HL-60/S4 treated with retinoic acid at 250 ng/mL for 4 days and 3 days (cell line): ENCODE measurements around the gene DNPEP.
"Not testable (repeated sequence)": the region's sequence is repeated elsewhere in the genome, so short reads cannot be mapped to it uniquely, and the experiment has no call there.

Experiments used
- in situ Hi-C: fragments of 300-500 bp; cut with MboI; formaldehyde crosslinking; loops from 2 replicates; pipeline ENCODE4 v1.7.0; 2022; ENCODE audit warnings: low sequenced_read_pairs

Gene DNPEP

DNA sequence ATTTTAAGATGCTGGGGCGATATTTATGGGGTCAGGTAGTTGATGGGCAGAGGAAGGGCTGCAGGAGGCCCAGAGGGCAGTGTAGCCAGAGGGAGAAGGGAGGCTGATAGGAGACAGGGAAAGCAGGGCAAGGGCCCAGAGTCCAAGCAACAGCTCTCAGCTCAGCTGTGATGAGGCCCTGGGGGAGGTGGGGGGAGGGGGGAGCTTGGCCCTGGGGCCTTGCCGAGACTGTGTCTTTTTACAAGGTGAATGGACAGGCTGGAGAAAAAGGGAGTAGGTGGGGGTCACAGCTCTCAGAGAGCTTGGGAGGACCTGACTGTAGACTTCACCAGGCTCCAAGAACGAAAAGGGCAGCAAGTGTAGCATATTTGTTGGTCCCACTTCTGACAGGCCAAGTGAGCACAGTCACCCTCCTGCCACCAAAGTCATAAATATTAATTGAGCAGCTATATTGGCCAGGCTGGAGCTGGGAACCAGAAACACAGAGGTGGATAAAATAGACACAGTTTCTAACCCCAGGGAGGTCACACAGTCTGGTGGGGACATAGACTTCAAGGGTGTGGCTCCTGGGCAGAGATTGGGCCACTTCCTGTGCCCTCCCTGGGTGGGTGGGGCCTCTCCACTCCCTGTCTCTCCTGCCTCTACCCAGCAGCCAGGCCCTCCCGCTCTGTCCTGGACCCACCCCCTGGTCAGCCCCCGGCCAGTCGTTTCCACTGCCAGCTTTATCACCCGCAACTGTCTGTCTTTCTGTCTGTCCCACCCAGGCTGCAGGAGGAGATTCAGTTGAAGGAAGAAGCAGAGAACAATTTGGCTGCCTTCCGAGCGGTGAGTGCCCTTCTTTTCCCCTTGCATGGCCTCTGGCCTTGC is 31.9 kb upstream of the DNPEP start:
- in situ Hi-C loops, result no loop called here

DNA sequence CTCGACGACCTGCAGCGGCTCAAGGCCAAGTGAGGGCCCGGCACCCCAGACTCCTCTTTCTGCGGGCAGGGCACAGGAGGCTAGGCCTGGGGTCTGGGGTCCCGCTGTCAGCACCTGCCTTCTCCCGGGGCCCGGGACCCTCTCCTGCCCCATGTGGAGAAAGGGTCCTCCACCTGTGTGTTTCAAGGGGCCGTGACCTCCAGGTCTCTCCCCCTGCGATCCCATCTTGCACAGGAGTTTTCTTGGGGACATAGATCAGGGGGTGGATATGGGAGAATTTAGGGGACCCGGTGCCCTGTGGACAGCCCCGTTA is 31.3 kb upstream of the DNPEP start:
- in situ Hi-C loops, result no loop called here

DNA sequence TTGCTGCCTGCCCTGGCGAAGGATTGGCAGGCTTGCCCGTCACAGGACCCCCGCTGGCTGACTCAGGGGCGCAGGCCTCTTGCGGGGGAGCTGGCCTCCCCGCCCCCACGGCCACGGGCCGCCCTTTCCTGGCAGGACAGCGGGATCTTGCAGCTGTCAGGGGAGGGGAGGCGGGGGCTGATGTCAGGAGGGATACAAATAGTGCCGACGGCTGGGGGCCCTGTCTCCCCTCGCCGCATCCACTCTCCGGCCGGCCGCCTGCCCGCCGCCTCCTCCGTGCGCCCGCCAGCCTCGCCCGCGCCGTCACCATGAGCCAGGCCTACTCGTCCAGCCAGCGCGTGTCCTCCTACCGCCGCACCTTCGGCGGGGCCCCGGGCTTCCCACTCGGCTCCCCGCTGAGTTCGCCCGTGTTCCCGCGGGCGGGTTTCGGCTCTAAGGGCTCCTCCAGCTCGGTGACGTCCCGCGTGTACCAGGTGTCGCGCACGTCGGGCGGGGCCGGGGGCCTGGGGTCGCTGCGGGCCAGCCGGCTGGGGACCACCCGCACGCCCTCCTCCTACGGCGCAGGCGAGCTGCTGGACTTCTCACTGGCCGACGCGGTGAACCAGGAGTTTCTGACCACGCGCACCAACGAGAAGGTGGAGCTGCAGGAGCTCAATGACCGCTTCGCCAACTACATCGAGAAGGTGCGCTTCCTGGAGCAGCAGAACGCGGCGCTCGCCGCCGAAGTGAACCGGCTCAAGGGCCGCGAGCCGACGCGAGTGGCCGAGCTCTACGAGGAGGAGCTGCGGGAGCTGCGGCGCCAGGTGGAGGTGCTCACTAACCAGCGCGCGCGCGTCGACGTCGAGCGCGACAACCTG is 30.7 kb upstream of the DNPEP start, which contains the start of gene DES:
Gene DES (plus strand): TSS at position 223 of the 857 bp plus-strand sequence. CDS start 86 bp downstream, at position 309.
- in situ Hi-C loops, result no loop called here

DNA sequence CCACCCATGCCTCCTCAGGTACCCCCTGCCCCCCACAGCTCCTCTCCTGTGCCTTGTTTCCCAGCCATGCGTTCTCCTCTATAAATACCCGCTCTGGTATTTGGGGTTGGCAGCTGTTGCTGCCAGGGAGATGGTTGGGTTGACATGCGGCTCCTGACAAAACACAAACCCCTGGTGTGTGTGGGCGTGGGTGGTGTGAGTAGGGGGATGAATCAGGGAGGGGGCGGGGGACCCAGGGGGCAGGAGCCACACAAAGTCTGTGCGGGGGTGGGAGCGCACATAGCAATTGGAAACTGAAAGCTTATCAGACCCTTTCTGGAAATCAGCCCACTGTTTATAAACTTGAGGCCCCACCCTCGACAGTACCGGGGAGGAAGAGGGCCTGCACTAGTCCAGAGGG is 29.7 kb upstream of the DNPEP start:
- in situ Hi-C loops, result no loop called here

DNA sequence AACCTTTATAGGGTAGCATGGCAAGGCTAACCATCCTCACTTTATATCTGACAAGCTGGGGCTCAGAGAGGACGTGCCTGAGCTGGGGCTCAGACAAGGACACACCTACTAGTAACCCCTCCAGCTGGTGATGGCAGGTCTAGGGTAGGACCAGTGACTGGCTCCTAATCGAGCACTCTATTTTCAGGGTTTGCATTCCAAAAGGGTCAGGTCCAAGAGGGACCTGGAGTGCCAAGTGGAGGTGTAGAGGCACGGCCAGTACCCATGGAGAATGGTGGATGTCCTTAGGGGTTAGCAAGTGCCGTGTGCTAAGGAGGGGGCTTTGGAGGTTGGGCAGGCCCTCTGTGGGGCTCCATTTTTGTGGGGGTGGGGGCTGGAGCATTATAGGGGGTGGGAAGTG is 29.2 kb upstream of the DNPEP start:
- in situ Hi-C loops, result no loop called here

DNA sequence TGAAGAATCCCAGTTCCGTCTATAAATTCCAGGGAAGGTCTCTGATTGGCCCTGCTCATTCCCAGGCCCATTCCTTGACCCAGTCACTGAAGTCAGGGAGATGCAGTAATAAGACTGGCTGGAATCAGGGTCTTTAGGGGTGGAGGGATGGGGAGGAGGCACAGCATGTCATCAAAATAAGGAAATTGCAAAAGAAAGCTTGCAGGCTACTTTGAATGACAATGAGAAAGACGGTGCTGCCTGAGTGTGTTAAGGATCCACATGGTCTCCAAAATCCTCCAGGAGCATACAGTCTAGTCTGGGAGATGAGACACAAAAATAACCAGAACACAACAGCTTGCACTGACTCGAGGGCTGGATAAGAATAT is 28.5 kb upstream of the DNPEP start:
- in situ Hi-C loops, result no loop called here

DNA sequence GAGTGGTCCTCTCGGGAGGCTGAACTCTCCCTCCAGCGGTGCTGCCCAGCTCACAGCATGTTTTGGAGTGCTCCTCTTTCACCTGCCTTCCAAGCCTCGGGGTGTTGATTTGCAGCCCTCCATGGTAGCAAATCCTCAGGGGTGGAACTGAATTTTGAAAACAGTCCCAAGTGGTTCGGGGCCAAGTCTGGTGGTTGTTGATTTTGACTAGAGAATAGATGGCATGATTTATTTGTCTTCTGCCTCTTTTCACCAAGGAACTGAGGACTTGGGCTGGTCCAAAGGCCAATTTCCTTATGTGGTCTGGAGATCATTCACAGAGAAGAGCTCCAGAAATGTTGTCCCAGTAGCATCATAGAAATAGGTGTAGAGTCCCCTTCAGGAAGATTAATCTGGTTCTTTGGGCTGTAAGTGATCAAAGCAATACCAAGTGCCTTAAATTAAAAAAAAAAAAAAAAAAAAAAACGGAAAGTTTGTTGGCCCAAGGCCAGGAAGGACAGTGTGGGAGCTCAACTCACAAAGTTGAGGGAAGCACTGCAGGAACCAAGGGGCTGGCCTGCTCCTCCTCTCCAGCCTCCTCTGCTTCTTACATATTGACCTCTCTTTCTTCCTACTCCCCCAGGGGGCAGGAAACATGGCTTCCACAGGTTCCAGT is 28.0 kb upstream of the DNPEP start:
- in situ Hi-C loops, result no loop called here

DNA sequence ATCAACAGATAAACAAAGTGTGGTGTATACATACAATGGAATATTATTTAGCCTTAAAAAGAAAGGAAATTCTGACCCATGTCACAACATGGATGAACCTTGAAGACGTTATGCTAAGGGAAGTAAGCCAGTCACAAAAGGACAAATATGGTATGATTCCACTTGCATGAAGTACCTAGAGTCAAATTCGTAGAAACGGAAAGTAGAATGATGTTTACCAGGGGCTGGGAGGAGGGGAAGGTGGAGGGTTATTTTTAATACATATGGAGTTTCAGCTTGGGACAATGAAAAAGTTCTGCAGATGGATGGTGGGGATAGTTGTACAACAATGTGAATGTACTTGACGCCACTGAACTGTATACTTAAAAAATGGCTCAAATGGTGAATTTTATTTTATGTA is 27.1 kb upstream of the DNPEP start:
- in situ Hi-C loops, result no loop called here

DNA sequence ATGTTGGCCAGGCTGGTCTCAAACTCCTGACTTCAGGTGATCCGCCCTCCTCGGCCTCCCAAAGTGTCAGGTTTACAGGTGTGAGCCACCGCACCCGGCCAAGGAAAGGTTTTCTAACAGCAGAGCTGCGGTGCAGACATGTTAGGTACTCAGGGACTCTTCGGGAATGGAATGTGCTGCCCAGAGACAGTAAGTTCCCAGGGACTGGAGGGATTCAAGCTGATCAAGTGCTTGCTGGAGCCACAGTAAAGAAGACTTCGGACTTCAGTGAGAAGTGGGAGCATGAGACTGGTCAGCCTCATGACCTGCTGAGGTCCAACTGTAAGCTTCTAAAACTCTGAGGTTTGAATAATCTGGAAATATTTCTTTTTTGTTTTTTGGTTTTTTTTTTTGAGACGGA is 22.7 kb upstream of the DNPEP start:
- in situ Hi-C loops, result no loop called here

DNA sequence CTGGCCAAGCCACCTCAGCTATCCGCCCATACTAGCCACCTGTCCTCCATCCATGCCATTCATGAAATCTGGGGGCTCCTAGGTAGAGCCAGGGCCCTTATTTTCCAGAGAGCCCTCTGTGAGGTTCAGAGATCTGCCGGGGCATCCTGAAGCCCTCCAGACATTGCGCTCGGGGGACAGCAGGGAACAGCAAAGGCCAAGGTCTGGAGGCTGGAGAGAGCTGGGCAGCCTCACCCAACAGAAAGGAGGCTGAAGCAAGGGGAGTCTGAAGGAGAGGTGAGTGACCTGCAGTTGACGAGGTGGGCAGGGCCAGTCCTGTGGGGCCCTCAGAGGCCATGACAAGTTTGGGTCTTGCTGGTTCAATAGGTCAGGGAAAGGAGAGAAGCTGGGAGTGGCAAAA is 21.9 kb upstream of the DNPEP start:
- in situ Hi-C loops, result no loop called here

DNA sequence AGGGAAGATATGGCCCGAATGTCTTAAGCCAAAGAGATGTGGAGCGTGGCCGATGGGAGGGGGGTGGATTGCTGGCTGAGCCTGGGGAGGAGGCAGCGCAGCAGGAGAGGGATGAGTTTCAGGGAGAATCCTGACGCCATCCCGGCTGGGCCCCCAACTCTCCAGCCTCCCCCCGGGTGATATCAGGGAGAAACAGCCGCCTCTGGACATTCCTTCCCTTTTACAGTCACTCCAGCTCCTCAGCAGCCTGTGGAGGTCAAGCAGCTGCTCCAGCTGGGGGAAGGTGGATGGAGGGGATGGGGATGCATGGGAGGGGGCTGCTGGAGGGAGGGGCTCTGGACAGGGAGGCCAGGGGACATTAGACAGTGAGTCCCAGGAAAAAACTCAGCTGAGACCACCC is 20.9 kb upstream of the DNPEP start:
- in situ Hi-C loops, result no loop called here

DNA sequence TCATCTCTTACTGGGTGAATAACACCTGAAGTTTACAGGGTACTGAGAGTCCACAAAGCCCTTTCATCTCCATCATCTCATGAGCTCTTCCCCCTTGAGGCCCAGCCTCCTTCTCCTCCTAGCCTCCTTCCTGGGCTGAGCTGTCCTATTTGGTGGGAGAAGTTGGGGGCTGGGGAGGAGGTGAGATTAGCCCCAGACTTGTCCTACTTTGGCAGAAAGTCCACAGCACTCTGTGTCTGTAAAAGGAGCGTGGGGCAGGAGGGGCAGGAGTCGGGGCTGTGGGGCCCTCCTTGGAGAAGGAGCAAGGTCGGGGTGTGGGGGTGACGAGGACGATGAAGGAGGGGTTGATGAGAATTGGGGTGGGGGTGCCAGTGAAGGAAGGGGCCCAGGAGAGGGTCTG is 20.5 kb upstream of the DNPEP start:
- in situ Hi-C loops, result no loop called here

DNA sequence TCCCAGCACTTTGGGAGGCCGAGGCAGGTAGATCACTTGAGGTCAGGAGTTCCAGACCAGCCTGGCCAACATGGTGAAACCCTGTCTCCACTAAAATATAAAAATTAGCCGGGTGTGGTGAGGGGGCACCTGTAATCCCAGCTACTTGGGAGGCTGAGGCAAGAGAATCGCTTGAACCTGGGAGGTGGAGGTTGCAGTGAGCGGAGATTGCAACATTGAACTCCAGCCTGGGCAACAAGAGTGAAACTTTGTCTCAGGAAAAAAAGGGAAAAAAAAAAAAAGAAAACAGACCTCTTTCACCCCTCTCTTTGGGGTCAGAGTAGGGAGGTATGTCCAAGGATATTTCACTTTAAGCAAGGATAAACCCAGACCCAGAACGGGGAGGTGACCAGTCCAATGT is 19.6 kb upstream of the DNPEP start:
- in situ Hi-C loops, result not testable (repeated sequence)

DNA sequence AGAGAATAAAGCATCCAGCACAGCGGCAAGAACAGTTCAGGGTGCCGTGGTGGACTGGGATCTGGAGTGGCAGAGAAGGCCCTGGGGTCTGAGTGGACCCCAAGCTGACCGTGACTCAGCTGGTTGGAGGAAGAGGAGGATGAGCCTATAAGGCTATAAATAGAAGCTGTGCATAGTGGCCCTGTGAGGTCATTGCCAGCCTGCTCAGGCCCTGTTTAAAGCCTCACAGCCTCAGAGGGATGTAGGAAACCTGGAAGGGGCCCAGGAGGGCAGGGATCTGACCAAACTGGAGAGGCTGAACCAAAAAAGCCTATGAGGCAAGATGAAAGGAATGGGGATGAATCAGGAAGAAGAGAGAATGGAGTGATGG is 19.1 kb upstream of the DNPEP start:
- in situ Hi-C loops, result no loop called here

DNA sequence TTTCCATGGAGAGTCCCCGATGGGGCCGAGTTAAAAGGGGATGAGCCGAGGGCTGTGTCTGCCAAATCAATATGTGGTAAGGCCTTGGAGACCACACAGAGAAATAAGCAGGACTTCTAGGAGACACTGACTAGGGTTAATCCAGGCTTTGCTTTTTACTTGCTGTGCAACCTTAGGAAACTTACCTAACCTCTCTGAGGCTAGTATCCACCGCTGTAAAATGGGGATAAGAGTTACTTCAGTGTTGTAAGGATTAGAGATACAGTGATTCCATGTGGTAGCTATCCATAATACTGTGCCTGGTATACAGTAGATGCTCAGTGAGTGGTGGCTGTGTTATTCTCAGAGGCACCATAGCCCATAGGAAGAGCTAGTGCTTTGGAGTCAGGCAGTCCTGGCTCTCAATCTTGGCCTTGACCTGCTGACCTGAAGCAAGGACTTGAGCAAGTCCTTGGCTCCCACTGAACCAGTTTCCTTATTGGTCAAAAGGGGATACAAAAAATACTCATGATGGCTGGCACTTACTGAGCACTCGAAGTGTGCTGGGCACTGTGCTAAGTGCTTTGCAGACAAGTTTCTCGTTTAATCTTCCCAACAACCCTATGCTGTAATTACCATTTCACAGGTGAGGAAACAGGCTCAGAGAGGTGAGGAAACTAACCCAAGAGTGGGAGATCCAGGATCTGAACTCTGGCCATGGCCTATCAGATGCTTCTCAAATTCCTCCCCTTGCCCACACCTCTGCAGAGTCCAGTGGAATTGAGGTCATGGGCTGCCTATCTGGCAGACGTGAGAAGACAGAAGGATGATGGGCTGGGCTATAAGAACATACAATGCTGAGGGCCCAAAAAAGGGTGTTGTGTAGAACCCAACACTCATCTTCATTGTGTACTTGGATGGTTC is 18.5 kb upstream of the DNPEP start:
- in situ Hi-C loops, result no loop called here

DNA sequence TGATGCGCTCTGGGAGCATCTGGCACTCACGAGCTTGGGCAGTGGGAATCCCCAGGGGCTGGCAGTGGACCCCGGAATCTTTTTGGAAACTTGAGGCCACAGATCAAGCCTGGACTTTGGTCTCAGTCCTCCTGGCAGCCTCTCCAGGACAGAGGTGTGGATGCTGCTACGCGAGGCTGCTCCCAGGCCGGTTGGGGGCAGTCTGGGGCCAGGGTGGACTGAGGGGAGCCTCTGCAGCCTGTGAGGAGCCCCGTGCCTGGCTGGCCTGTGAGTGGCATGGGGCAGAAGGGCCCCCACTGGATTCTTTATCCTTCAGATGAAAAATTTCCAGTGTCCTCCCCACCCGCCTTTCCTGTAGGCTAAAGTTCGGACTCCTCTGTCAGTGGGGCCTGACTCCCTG is 17.7 kb upstream of the DNPEP start:
- in situ Hi-C loops, result no loop called here

DNA sequence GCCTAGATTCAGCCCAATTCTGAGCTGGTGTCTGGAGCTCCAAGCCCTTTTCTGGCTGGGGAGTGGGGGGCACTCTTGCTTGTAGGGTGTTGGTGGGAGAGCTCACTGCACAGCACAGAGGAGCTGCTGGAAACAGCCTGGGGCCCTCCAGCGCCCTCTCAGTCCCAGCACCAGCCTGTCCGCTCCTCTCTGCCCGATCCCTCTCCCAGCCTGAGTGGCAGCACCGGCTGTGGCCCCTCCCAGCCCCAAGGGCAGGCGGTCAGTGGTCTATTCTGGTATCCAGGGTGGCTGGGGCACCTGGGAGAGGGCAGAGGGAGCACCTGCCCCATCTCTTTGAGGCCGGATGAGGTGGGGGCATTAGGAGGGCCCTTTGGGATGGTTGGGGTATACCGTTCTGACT is 17.2 kb upstream of the DNPEP start:
- in situ Hi-C loops, result no loop called here

DNA sequence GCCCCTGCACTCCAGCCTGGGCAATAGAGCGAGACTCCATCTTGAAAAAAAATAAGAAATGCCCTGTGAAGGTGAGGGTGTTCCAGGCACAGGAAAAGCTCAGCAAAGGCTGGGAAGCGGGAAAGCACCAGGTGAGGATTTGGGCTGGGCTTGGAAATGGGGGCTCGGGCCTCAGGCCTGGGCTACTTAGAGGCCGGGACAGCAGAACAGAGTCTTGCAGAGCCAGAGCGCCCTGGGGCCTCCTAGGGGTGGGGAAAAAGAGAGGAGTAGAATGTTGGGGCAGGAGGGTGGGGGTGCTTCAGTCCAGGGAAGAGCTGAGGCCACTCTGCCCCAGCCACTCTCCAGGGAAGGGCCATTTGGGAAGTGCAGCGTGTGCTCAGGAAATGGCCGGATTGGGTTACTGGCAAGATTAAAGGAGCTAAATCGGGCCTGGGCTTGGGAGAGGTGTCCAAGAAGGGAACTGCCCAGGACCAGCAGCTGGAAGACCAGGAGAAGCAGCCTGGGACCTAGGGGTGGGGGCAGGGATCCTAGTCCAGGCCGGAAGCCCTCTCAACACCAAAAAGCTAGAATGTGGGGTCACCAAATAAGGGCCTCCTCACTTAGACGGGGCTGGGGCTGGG is 16.7 kb upstream of the DNPEP start:
- in situ Hi-C loops, result no loop called here

DNA sequence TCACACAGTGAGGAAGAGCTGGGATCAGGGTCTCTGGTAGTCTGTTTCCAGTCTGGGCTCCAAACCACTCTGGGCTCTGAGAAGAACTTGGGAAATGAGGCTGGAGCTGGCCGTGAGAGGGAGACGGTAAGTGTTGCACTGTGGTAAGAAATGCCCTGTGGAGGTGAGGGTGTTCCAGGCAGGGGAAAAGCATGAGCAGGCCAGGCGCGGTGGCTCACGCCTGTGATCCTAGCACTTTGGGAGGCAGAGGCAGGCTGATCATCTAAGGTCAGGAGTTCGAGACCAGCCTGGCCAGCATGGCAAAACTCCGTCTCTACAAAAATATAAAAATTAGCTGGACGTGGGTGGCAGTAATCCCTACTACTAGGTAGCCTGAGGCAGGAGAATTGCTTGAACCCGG is 16.1 kb upstream of the DNPEP start:
- in situ Hi-C loops, result no loop called here
